Measurements from ENCODE around the gene MAP3K9.
"Not testable (repeated sequence)": the region's sequence is repeated elsewhere in the genome, so short reads cannot be mapped to it uniquely, and the experiment has no call there.

The MAP3K9 gene

GRCh38 chr14:70809225-70810219 lies at the start of gene MAP3K9:
Gene MAP3K9, minus strand, starts transcription at chr14:70809513. Its CDS starts 342 bp downstream, at chr14:70809171.
- DNase-seq = peak; percentile 78

- no peak for DNase-seq
These were observed 49.3 kb upstream of the MAP3K9 start for GRCh38 chr14:70858641-70859040.

GRCh38 chr14:70857496-70857890 lies 48.2 kb upstream of the MAP3K9 start:
- DNase-seq = no peak

- no peak for DNase-seq
These were observed 47.7 kb upstream of the MAP3K9 start for GRCh38 chr14:70856851-70857495.

GRCh38 chr14:70855486-70855885 lies 46.2 kb upstream of the MAP3K9 start:
- DNase-seq = no peak

- DNase-seq = not testable (repeated sequence)
These were observed 44.3 kb upstream of the MAP3K9 start for GRCh38 chr14:70853658-70854057.

- no peak for DNase-seq
These were observed 38.2 kb upstream of the MAP3K9 start for GRCh38 chr14:70847406-70848090.

GRCh38 chr14:70845601-70846000 lies 36.3 kb upstream of the MAP3K9 start:
- DNase-seq = no peak

GRCh38 chr14:70842851-70843462 lies 33.6 kb upstream of the MAP3K9 start:
- no peak for DNase-seq

GRCh38 chr14:70838076-70838475 lies 28.8 kb upstream of the MAP3K9 start:
- DNase-seq = no peak

- no peak for DNase-seq
These were observed 27.6 kb upstream of the MAP3K9 start for GRCh38 chr14:70836946-70837345.

GRCh38 chr14:70833884-70834283 lies 24.6 kb upstream of the MAP3K9 start:
- no peak for DNase-seq

- DNase-seq = no peak
These were observed 23.4 kb upstream of the MAP3K9 start for GRCh38 chr14:70832561-70833305.

GRCh38 chr14:70830998-70831781 lies 21.9 kb upstream of the MAP3K9 start:
- no peak for DNase-seq

GRCh38 chr14:70828188-70828587 lies 18.9 kb upstream of the MAP3K9 start:
- DNase-seq = no peak

GRCh38 chr14:70827752-70828151 lies 18.4 kb upstream of the MAP3K9 start:
- no peak for DNase-seq

- no peak for DNase-seq
These were observed 18.0 kb upstream of the MAP3K9 start for GRCh38 chr14:70827347-70827746.

- no peak for DNase-seq
These were observed 14.0 kb upstream of the MAP3K9 start for GRCh38 chr14:70823281-70823680.

- DNase-seq = no peak
These were observed 13.3 kb upstream of the MAP3K9 start for GRCh38 chr14:70822530-70823185.

GRCh38 chr14:70821584-70822529 lies 12.5 kb upstream of the MAP3K9 start:
- DNase-seq = peak; percentile 37
